Lung (tissue), 12 donors: ENCODE measurements around the gene MRPS11. TPM values are rescaled to one million over a fixed set of nuclear protein-coding genes. Genes with fewer than 3 reads are reported as not detected.

Source experiments
- ATAC-seq: fragments of 200-7000 bp; cut with Tn5 transposase; one replicate; pipeline ENCODE4 v1.9.1; 2020; ENCODE audit warnings: moderate number of reproducible peaks; ENCODE audit not compliant: insufficient read depth, low FRiP score
- DNase-seq, 3 donors: peaks; one replicate each; pipeline ENCODE4 v3.0.0-alpha.2; 2013 to 2017
- H3K27ac ChIP-seq, 2 donors: one replicate each; pipeline ENCODE4 v1.5.1; 2013; ENCODE audit warnings: mild to moderate bottlenecking in 2 of 2, moderate library complexity in 2 of 2, control low read depth in 1 of 2, inconsistent platforms in 1 of 2, low read depth in 1 of 2, low read length in 1 of 2
- H3K27me3 ChIP-seq, 3 donors: one replicate each; pipeline ENCODE4 v1.5.1; 2013; ENCODE audit warnings: low read length in 2 of 3; ENCODE audit not compliant: control insufficient read depth in 3 of 3, insufficient read depth in 3 of 3
- H3K36me3 ChIP-seq, 4 donors: one replicate each; pipeline ENCODE4 v1.5.1; 2013; ENCODE audit warnings: low read length in 4 of 4, mild to moderate bottlenecking in 1 of 4, moderate library complexity in 1 of 4; ENCODE audit not compliant: control insufficient read depth in 4 of 4, insufficient read depth in 4 of 4
- H3K4me1 ChIP-seq, 5 donors: one replicate each; pipeline ENCODE4 v1.5.1; 2013; ENCODE audit warnings: low read length in 5 of 5, mild to moderate bottlenecking in 2 of 5, moderate library complexity in 1 of 5; ENCODE audit not compliant: control insufficient read depth in 5 of 5, insufficient read depth in 5 of 5
- H3K4me3 ChIP-seq: one replicate; pipeline ENCODE4 v1.5.1; 2013; ENCODE audit warnings: mild to moderate bottlenecking, control low read depth, moderate library complexity
- H3K9ac ChIP-seq, 2 donors: one replicate each; pipeline ENCODE4 v1.5.1; 2013; ENCODE audit warnings: low read length in 2 of 2, control low read depth in 1 of 2; ENCODE audit not compliant: insufficient read depth in 1 of 2
- H3K9me3 ChIP-seq, 4 donors: one replicate each; pipeline ENCODE4 v1.5.1; 2013; ENCODE audit warnings: low read length in 3 of 4, mild to moderate bottlenecking in 1 of 4, moderate library complexity in 1 of 4; ENCODE audit not compliant: control insufficient read depth in 4 of 4, insufficient read depth in 3 of 4
- CTCF ChIP-seq: IDR thresholded peaks from 2 replicates; pipeline ENCODE4 v1.5.1; 2012; ENCODE audit warnings: mild to moderate bottlenecking; ENCODE audit errors: control extremely low read depth, extremely low read depth
- WGBS, 2 donors: extraction: QIAGEN DNeasy Blood & Tissue Kit; methylation state at CpG; one replicate each; pipeline ENCODE4 v1.1.7; 2013; 5-methylcytosine and 5-hydroxymethylcytosine counted together
- polyA plus RNA-seq, 2 donors: library from polyadenylated mRNA; stranded (reverse); fragments of 200-250 nt; gene quantifications; one replicate each; pipeline ENCODE4 v1.2.1, GENCODE V29; 2013
- total RNA-seq, 2 donors: library from RNA; depleted of rRNA in 1 of 2; stranded (reverse); fragments of >200 nt in 1 of 2; gene quantifications; one replicate each; pipeline ENCODE4 v1.2.1, GENCODE V29; 2014 to 2021
- donor health status: control.
- donor health status: control.
- donor health status: Bipolar disorder and iron deficiency.
- donor health status: healthy.
- donor health status: DM: yes; HTN: yes; CAD: no.

Gene MRPS11
- total and polyA plus RNA-seq, 4 donors: 31.2 to 43.4 (median 37.6) TPM

DNA sequence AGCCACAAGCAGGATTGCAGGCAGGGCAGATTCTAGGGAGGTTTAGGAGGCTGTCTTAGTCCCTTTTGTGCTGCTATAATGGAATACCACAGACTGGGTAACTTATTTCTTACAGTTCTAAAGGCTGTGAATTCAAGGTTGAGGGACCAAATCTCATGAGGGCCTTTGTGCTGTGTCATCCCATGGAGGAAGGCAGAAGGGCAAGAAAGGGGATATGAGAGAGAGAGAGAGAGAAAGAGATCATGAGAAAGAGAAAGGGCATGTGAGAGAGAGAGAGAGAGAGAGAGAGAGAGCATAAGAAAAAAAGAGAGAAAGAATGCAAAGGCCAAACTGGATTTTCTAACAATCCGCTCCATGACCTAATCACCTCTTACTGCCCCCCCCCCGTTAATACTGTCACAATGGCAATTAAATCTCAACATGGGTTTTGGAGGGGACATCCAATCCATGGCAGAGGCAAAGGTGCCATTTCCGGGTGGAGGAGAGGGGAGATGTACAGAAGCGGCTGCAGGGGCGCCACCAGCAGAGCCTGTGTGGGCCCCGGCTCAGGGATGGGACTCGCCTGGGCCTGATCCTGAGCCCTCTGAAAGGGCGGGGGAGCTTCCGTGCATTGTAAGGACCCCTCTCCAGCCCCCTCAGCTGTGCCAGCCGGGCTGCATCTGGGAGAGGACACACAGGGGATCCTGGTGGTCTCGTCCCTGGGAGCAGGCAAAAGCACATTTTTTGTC, 20.5 kb downstream of the MRPS11 start:
- Histone ChIP-seq H3K36me3 (no peaks in the 10 kb centered on the region), H3K4me1 (no peaks in the 10 kb centered on the region), H3K27ac (no peak overlapping the region), H3K9ac (no peak overlapping the region), H3K27me3 (peaks cover 0 to 8% (median 0%) of the 10 kb centered on the region in 3 donors), H3K9me3 (no peaks in the 10 kb centered on the region), H3K4me3 (no peak overlapping the region)
- no peak for TF ChIP-seq CTCF
- ATAC-seq (no peak), DNase-seq (no peak)
- 55 to 60% methylated on average over 11 of the region's 11 CpGs for WGBS, 2 donors

- Histone ChIP-seq H3K9me3 (no peaks in the 10 kb centered on the region), H3K9ac (no peak overlapping the region), H3K27me3 (peaks cover 0 to 8% (median 0%) of the 10 kb centered on the region in 3 donors), H3K4me1 (no peaks in the 10 kb centered on the region), H3K27ac (no peak overlapping the region), H3K36me3 (no peaks in the 10 kb centered on the region), H3K4me3 (no peak overlapping the region)
- TF ChIP-seq CTCF: no peak
- 86 to 88% methylated on average over 4 of the region's 4 CpGs for WGBS, 2 donors
- ATAC-seq (no peak), DNase-seq (no peak)
Observed at GRCh38 chr15:88489321-88489720, 21.8 kb downstream of the MRPS11 start.

- no peaks in the 10 kb centered on the region for H3K9me3 ChIP-seq
- ATAC-seq: no peak
- H3K27me3 ChIP-seq: peaks cover 0 to 8% (median 0%) of the 10 kb centered on the region in 3 donors
- no peaks in the 10 kb centered on the region for H3K36me3 ChIP-seq
- no peaks in the 10 kb centered on the region for H3K4me1 ChIP-seq
- H3K27ac ChIP-seq: no peak overlapping the region
- 89 to 91% methylated on average over 3 of the region's 3 CpGs for WGBS, 2 donors
- no peak overlapping the region for H3K9ac ChIP-seq
- no peak for DNase-seq
- TF ChIP-seq CTCF: no peak
- H3K4me3 ChIP-seq: no peak overlapping the region
Observed at GRCh38 chr15:88490036-88490435, 22.5 kb downstream of the MRPS11 start.
